Gastroesophageal sphincter (tissue), 3 donors: ENCODE measurements around the gene FAM168B.

Experiments used
- CTCF ChIP-seq, 4 experiments: fragments of 200-600 bp in 2 of 4; fragments of 450-650 bp in 2 of 4; sonication (generic) in 1 of 4; IDR thresholded peaks; one replicate each; pipeline ENCODE4 v1.5.1; 2017 to 2019; ENCODE audit warnings: antibody characterized with exemption in 4 of 4, mild to moderate bottlenecking in 2 of 4, moderate library complexity in 2 of 4
- POLR2AphosphoS5 ChIP-seq: sonication (generic); formaldehyde crosslinking; IDR thresholded peaks from one replicate; pipeline ENCODE4 v1.6.1; 2017; ENCODE audit warnings: antibody characterized with exemption

- no peak for TF ChIP-seq POLR2AphosphoS5
- no peak for TF ChIP-seq CTCF (IDR thresholded peaks at IDR 0.05)
Observed at GRCh38 chr2:131023758-131024157, 69.5 kb downstream of the FAM168B start.
